GM19455 (cell line): ENCODE data around the gene IGFL2.
"Not testable (repeated sequence)": the region's sequence is repeated elsewhere in the genome, so short reads cannot be mapped to it uniquely, and the experiment has no call there.

ENCODE experiments used
- ATAC-seq: cut with Tn5 transposase; IDR thresholded peaks from one replicate; pipeline ENCODE4 v1.9.1; 2021; ENCODE audit not compliant: unreplicated experiment

Gene IGFL2

DNA sequence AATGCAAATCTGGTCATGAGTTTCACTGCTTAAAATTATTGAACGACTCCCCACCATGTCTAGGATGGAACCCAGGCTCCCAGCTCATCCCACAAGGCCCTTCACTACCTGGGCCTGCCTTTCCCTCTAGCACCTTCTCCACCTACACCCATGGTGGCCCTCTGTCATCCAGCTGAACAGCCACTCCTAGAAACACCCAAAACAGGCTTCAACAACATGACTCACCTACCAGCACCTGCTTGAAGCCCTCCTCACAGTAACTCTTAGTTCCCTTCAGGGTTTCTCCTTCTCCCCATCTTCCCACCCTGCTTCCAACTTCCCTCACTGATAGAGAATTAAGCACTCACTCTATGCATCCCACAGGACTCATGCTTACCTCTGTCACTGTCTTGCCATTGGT is 6.6 kb upstream of the IGFL2 start:
- ATAC-seq: no peak

DNA sequence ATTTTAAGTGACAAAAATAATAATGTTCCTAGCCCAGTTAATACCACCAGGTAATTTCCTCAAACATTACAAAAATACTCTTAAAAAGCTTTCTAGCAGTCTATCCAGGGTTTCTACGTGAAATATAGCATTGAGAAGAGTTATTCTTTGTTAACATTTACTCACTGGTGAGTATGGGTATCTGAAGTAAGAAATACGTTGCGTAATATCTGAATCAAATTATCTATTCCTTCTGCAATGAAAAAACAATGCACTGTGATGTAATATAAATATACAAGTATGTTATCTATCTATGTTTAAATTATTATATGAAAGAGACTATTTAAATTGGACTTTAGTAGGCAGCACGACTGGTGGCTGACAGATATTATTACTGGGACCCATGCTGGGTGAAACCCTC is 5.7 kb upstream of the IGFL2 start:
- ATAC-seq: no peak

GRCh38 chr19:46144756-46145155 is 3.3 kb upstream of the IGFL2 start:
- ATAC-seq: no peak

GRCh38 chr19:46147166-46147740 is 785 bp upstream of the IGFL2 start:
- no peak for ATAC-seq

DNA sequence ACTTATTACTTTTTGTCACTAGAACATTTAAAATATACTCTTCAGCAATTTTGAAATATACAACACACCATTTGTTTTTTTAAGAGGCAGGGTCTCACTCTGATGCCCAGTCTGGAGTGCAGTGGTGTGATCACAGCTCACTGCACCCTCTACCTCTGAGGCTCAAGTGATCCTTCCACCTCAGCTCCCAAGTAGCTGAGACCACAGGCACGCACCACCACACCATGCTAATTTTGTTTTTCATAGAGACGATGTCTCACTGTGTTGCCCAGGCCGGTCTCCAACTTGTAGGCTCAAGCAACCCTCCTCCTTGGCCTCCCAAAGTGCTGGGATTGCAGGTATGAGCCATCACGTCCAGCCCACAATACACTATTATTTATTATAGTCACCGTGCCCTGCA is 2.6 kb downstream of the IGFL2 start:
- ATAC-seq: no peak

GRCh38 chr19:46155237-46155636 is 7.2 kb downstream of the IGFL2 start:
- no peak for ATAC-seq

- ATAC-seq: no peak
Observed at GRCh38 chr19:46159418-46160232, 11.6 kb downstream of the IGFL2 start.

- ATAC-seq: no peak
Observed at GRCh38 chr19:46160233-46160775, 12.3 kb downstream of the IGFL2 start.

- not testable (repeated sequence) for ATAC-seq
Observed at GRCh38 chr19:46161642-46162257, 13.7 kb downstream of the IGFL2 start.

- no peak for ATAC-seq
Observed at GRCh38 chr19:46162731-46163130, 14.7 kb downstream of the IGFL2 start.

- ATAC-seq: no peak
Observed at GRCh38 chr19:46173886-46174480, 25.9 kb downstream of the IGFL2 start.

GRCh38 chr19:46176116-46176860 is 28.2 kb downstream of the IGFL2 start:
- ATAC-seq: no peak

- no peak for ATAC-seq
Observed at GRCh38 chr19:46179076-46179759, 31.2 kb downstream of the IGFL2 start.

DNA sequence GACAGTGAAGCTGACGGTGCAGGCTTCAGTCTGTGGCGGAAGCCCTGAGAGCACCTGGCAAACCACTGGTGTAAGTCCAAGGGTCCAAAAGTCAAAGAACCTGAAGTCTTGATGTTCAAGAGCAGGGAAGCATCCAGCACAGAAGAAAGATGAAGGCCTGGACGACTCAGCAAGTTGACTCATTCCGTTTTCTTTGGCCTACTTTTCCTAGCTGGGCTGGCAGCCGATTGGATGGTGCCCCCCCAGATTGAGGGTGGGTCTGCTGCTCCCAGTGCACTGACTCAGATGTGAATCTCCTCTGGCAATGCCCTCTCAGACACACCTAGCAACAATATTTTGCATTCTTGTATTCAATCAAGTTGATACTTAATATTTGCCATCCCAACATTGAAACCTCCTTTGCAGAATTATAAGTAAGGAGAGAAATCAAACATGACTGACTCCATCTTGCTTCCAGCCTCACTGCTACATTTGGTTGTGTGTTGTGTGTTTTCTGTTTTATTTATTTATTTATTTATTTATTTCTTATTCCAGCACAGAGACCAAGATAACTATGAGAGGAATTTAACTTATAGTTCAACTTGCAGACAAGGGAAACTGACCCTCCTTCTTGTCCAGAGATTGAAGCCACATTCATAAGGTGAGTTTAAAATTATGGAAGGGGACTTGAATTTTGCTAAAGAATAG is 32.8 kb downstream of the IGFL2 start:
- ATAC-seq: no peak

DNA sequence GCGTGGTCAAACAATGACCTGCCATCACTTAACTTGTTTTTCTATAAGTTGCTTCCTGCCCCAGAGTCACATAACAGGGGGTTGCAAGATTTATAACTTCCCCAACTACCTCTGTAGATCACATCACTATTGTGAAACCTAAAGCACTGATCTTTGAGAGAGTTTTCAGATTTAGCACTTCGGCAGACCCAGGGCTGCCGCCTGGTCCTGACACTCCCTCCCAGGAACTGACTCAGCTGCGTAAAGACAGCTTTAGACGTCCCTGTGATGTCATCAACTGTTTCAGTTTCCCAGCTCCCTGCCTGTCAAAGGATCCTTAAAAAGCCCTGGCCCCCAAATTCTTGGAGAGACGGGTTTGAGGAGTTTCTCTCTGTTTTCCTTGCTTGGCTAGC is 33.3 kb downstream of the IGFL2 start:
- no peak for ATAC-seq

DNA sequence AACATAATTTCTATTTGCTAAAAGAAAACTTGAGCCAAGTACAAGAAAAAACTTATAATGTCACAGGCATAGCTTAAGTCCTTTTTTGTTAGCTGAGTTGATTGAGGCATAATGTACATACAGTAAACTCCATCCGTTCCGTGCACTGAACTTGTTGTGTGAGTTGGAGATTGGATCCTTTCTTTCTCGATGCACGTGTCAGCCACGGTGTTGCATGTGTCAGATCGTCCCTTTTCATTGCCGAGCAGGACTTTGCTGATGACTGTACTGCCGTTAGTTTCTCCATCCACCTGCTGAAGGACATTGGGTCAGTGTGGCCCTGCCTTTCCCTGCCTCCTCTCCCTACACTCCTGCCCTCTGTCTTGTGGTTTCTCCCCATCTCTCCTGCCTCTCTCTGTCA is 34.4 kb downstream of the IGFL2 start:
- ATAC-seq: no peak

GRCh38 chr19:46184775-46185710 is 37.0 kb downstream of the IGFL2 start:
- not testable (repeated sequence) for ATAC-seq

GRCh38 chr19:46186101-46186716 is 38.2 kb downstream of the IGFL2 start:
- no peak for ATAC-seq
